Keratinocyte (primary cell): ENCODE data around the gene C16orf86. TPM values are rescaled to one million over a fixed set of nuclear protein-coding genes. Genes with fewer than 3 reads are reported as not detected.

Source experiments
- DNase-seq: peaks from one replicate; pipeline ENCODE4 v3.0.0-alpha.2; 2011; ENCODE audit warnings: low read depth, missing footprints, low spot score
- FAIRE-seq: peaks from 2 replicates; lab custom pipeline; 2011; peaks lifted over from hg19 to GRCh38; lab: Jason Lieb, UNC
- H2AFZ ChIP-seq: 2 replicates; pipeline ENCODE4 v1.6.0; 2012; ENCODE audit warnings: low read length, control low read depth, inconsistent platforms; ENCODE audit not compliant: control insufficient read depth
- H3K27ac ChIP-seq: 2 replicates; pipeline ENCODE4 v1.5.1; 2011; ENCODE audit warnings: low read length; ENCODE audit not compliant: control insufficient read depth, insufficient read depth
- H3K27me3 ChIP-seq: 3 replicates; pipeline ENCODE4 v1.6.0; 2011; ENCODE audit warnings: low read length; ENCODE audit not compliant: control insufficient read depth, insufficient read depth; ENCODE audit errors: extremely low read depth
- H3K36me3 ChIP-seq, 2 experiments: 2 replicates in 1 of 2; 3 replicates in 1 of 2; pipeline ENCODE4 v1.5.1; 2011; ENCODE audit warnings: low read length in 2 of 2, mild to moderate bottlenecking in 1 of 2; ENCODE audit not compliant: control insufficient read depth in 2 of 2, insufficient read depth in 2 of 2; ENCODE audit errors: extremely low read depth in 1 of 2
- H3K4me1 ChIP-seq: 3 replicates; pipeline ENCODE4 v1.5.1; 2011; ENCODE audit warnings: low read length; ENCODE audit not compliant: control insufficient read depth, insufficient read depth; ENCODE audit errors: extremely low read depth
- H3K4me2 ChIP-seq: 3 replicates; pipeline ENCODE4 v1.6.0; 2011; ENCODE audit warnings: low read depth, low read length; ENCODE audit not compliant: control insufficient read depth, insufficient read depth; ENCODE audit errors: extremely low read depth
- H3K4me3 ChIP-seq, 3 experiments: fragments of 200-600 bp in 1 of 3; sonication (generic) in 1 of 3; 2 replicates in 2 of 3; 3 replicates in 1 of 3; pipeline ENCODE4 v1.5.1; 2011 to 2016; ENCODE audit warnings: low read length in 3 of 3, mild to moderate bottlenecking in 3 of 3, control low read depth in 2 of 3, inconsistent platforms in 1 of 3, low read depth in 1 of 3, mixed read lengths in 1 of 3, mixed run types in 1 of 3, moderate library complexity in 1 of 3; ENCODE audit not compliant: control insufficient read depth in 2 of 3, insufficient read depth in 2 of 3; ENCODE audit errors: extremely low read depth in 1 of 3
- H3K79me2 ChIP-seq: 2 replicates; pipeline ENCODE4 v1.6.0; 2012; ENCODE audit warnings: low read length; ENCODE audit not compliant: control insufficient read depth, insufficient read depth
- H3K9ac ChIP-seq: 3 replicates; pipeline ENCODE4 v1.6.0; 2011; ENCODE audit warnings: low read length; ENCODE audit not compliant: control insufficient read depth, insufficient read depth; ENCODE audit errors: extremely low read depth
- H3K9me1 ChIP-seq: 3 replicates; pipeline ENCODE4 v1.6.0; 2011; ENCODE audit warnings: low read length; ENCODE audit not compliant: control insufficient read depth, insufficient read depth; ENCODE audit errors: extremely low read depth
- H3K9me3 ChIP-seq: 2 replicates; pipeline ENCODE4 v1.5.1; 2012; ENCODE audit warnings: low read depth, low read length; ENCODE audit not compliant: control insufficient read depth
- H4K20me1 ChIP-seq: 3 replicates; pipeline ENCODE4 v1.6.0; 2011; ENCODE audit warnings: low read length; ENCODE audit not compliant: control insufficient read depth, insufficient read depth; ENCODE audit errors: extremely low read depth
- CTCF ChIP-seq, 3 experiments: IDR thresholded peaks in 1 of 3; conservative IDR thresholded peaks in 1 of 3; optimal IDR thresholded peaks in 1 of 3; 2 replicates in 2 of 3; 3 replicates in 1 of 3; pipeline versions ENCODE3 to v1.5.1; 2011; ENCODE audit warnings: low read length in 3 of 3, mild to moderate bottlenecking in 3 of 3, moderate library complexity in 2 of 3, control low read depth in 1 of 3, inconsistent platforms in 1 of 3; ENCODE audit not compliant: insufficient read depth in 2 of 3; ENCODE audit errors: extremely low read depth in 1 of 3
- EZH2 ChIP-seq: IDR thresholded peaks from one replicate; pipeline ENCODE4 v1.6.1; 2012; ENCODE audit warnings: inconsistent platforms, mild to moderate bottlenecking, low read length, moderate library complexity
- dilution Hi-C: fragments of 300-500 bp; cut with MboI; formaldehyde crosslinking; loops from one replicate; pipeline ENCODE4 v1.7.0; 2020; ENCODE audit warnings: low sequenced_read_pairs; ENCODE audit not compliant: extremely low pct_ligation_motif_present
- polyA plus RNA-seq, 5 experiments: library from polyadenylated mRNA; depleted of rRNA in 3 of 5; stranded (reverse) in 3 of 5; stranded (forward) in 1 of 5; unstranded in 1 of 5; fragments of >200 nt; gene quantifications; 1 replicate in 1 of 5; 2 replicates in 3 of 5; 3 replicates in 1 of 5; pipeline versions ENCODE4 v1.2.1 to v1.2.3, GENCODE V29; 2011 to 2012; ENCODE audit warnings: missing spikeins in 2 of 5, low read depth in 1 of 5, low replicate concordance in 1 of 5

C16orf86 gene
- polyA plus RNA-seq, 1 donor (not counting 4 experiments of a cell fraction or from before 2014, with no cell fraction given), result 0.17 TPM

- DNase-seq, result no peak
- Histone ChIP-seq H3K79me2 (peaks cover 12% of the 10 kb centered on the region), H2AFZ (no peak overlapping the region), H4K20me1 (no peaks in the 10 kb centered on the region), H3K4me1 (peaks cover 13% of the 10 kb centered on the region), H3K9me1 (no peaks in the 10 kb centered on the region), H3K4me2 (no peak overlapping the region), H3K9me3 (no peaks in the 10 kb centered on the region), H3K9ac (no peak overlapping the region), H3K27ac (no peak overlapping the region), H3K4me3 (no peak overlapping the region), H3K36me3 (peaks cover 1 to 9% of the 10 kb centered on the region in 2 experiments), H3K27me3 (no peaks in the 10 kb centered on the region)
- TF ChIP-seq CTCF (optimal IDR thresholded peaks at IDR 0.05 in 1 of 3, IDR thresholded peaks at IDR 0.05 in 1 of 3, conservative IDR thresholded peaks at IDR 0.05 in 1 of 3; ENCODE audit: extremely low read depth in 1 of 3, insufficient read depth in 2 of 3, low read length in 3 of 3), result no peak
- no peak for TF ChIP-seq EZH2
- FAIRE-seq, result no peak
- dilution Hi-C loops, result no loop called here
Observed at GRCh38 chr16:67661886-67662652, 4.5 kb upstream of the C16orf86 start.

DNA sequence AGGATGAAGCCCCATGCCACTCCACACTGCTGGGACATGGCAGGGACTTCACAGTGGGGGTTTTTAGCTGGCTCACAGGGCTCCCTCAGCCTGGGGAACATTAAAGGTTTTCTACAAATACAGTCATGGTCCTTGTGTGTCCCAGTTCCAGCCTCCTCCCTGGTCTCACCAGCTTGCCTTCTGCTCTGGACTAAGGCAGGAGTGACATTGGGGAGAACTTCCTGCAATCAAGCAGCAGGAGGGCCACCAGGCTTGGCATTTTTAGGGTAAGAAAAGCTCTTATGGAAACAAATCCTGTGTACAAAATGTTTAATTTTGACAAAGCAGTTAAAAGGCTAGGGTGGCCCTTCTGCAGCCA is 4.0 kb upstream of the C16orf86 start:
- H2AFZ ChIP-seq, result no peak overlapping the region
- DNase-seq (no peak), FAIRE-seq (no peak)
- no peak overlapping the region for H3K4me2 ChIP-seq
- no peak overlapping the region for H3K27ac ChIP-seq
- H4K20me1 ChIP-seq, result no peaks in the 10 kb centered on the region
- no peaks in the 10 kb centered on the region for H3K9me1 ChIP-seq
- peaks cover 12% of the 10 kb centered on the region for H3K79me2 ChIP-seq
- no peaks in the 10 kb centered on the region for H3K9me3 ChIP-seq
- no peaks in the 10 kb centered on the region for H3K27me3 ChIP-seq
- TF ChIP-seq CTCF (optimal IDR thresholded peaks at IDR 0.05 in 1 of 3, IDR thresholded peaks at IDR 0.05 in 1 of 3, conservative IDR thresholded peaks at IDR 0.05 in 1 of 3; ENCODE audit: extremely low read depth in 1 of 3, insufficient read depth in 2 of 3, low read length in 3 of 3) (no peak), EZH2 (no peak)
- H3K4me3 ChIP-seq, result no peak overlapping the region
- H3K4me1 ChIP-seq, result peaks cover 19% of the 10 kb centered on the region
- dilution Hi-C loops, result no loop called here
- H3K9ac ChIP-seq, result no peak overlapping the region
- H3K36me3 ChIP-seq, result peaks cover 1 to 9% of the 10 kb centered on the region in 2 experiments
